Hematopoietic multipotent progenitor cell treated with erythropoietin and hydrocortisone succinate and interleukin-3 and kit ligand, for 6 days (in vitro differentiated cells): Measurements from ENCODE around the gene RABGEF1.
"Not testable (repeated sequence)": the region's sequence is repeated elsewhere in the genome, so short reads cannot be mapped to it uniquely, and the experiment has no call there.

Experiments
- DNase-seq: peaks from one replicate; pipeline ENCODE4 v3.0.0-alpha.2; 2015

RABGEF1 gene

DNA sequence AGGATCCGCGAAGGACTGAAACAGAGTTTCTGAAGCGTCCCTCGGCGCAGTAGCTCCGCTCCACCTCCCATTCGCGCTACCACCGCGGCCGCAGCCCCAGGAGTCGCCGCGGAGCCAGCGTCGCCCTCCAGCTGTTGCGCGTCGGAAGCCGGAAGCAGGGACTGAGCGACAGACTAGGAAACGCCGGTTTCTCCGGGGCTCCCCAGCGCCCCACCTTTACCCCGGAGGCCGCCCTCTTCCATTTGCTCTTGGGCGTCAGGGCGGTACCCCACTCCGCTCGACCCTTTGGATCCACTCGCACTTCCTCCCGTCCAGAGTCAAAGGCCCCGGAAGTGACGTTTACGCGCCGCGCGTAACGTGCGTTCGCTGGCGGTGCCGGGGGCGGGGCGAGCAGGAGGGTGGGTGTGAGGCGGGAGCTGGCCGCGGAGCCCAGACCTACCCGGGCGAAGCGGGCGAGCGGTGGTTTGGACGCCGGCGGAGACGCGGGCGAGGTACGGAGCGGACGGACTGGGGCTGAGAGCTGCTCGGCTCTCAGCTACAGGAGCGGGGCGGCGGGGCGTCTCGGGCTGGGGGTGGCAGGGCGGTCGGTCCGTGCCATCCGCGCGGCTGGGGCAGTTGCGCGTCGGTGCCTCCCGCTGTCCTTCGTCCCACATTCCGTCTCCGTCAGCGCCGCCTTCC lies at the start of gene RABGEF1:
RABGEF1 (plus strand) TSS at position 432 of the 678 bp plus-strand sequence. CDS start 31,167 bp downstream, outside the sequence.
- DNase-seq: peak; percentile 99

DNA sequence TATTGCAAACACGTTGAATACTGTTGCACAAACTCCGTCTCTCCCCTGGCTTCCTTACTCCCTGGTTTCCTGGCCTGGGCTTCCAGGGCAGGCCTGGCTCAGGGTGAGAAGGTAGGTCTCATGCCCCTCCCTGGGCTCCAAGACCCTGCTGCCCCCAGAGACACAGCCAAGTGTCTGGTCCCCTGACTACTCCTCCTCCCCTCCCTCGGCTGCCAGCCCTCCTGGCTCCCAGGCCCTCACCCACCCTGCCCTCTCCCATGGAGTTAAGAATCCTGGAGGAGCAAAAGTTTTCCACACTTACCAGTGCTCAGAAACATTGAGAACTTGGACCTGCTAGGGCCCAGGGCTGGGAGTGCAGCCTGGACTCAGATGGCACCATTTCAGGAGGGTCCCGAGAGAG lies 47.2 kb upstream of the RABGEF1 start:
- DNase-seq: no peak

DNA sequence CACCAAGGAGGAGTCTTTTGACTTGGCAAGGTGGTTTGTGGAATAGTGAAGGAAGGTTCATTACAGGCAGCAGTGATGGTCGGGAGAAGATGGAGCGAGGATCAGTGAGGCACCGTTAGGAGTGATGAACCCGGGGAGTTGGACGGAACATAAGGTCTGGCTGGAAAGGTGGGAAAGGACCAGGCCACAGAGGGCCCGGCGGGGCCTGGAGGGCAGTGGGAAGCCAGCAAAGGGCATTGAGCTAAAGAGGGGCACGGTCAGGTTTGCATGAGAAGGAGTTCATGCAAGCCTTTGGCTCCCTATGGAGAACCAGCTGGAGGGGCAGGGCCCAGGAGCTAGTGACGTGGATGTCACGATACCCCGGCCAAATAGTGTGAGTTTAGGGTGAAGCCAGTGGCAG lies 46.2 kb upstream of the RABGEF1 start:
- DNase-seq: no peak

DNA sequence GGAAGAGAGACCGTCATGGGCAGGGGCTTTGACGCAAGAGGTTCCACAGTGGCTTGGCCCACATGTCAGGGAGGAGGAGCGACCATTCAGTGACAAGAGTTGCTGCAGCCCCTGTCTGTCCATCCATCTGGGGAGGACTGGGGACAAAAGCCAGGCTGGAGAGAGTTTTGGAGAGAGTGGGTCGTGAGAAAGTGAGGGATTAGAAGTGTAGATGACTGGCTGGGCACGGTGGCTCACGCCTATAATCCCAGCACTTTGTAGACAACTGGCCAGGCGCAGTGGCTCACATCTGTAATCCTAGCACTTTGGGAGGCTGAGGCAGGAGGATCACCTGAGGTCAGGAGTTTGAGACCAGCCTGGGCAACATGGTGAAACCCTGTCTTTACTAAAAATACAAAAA lies 45.1 kb upstream of the RABGEF1 start:
- not testable (repeated sequence) for DNase-seq

DNA sequence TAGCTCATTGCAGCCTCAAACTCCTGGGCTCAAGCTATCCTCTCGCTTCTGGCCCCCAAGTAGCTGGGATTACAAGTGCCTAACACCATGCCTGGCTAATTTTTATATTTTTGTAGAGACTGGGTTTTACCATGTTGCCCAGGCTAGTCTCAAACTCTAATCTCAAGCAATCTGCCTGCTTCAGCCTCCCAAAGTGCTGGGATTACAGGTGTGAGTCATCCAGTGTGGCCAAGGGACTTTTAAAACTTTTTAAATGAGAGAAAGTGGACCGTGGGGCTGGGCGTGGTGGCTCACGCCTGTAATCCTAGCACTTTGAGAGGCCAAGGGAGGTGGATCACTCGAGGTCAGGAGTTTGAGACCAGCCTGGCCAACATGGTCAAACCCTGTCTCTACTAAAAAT lies 44.4 kb upstream of the RABGEF1 start:
- not testable (repeated sequence) for DNase-seq

DNA sequence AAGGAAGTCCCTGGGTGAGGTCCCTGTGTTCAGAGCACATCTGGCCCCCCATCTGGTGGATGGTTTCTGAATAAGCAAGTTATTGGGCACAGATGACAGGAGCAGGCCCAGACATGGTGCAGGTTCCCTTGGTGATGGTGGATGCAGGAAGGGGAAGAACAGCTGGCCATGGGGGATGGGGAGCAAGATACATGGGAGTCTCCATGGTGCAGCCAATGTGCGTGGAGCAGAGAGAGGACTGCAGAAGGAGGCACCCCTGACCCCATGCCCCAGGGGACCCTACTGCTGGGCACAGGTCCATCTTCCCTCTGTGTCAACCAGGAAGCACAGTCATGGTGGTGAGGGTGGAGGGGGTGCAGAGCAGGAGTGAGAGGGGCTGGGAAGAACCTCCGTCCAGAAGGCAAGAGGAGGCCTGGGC lies 43.8 kb upstream of the RABGEF1 start:
- peak; percentile 22 for DNase-seq

DNA sequence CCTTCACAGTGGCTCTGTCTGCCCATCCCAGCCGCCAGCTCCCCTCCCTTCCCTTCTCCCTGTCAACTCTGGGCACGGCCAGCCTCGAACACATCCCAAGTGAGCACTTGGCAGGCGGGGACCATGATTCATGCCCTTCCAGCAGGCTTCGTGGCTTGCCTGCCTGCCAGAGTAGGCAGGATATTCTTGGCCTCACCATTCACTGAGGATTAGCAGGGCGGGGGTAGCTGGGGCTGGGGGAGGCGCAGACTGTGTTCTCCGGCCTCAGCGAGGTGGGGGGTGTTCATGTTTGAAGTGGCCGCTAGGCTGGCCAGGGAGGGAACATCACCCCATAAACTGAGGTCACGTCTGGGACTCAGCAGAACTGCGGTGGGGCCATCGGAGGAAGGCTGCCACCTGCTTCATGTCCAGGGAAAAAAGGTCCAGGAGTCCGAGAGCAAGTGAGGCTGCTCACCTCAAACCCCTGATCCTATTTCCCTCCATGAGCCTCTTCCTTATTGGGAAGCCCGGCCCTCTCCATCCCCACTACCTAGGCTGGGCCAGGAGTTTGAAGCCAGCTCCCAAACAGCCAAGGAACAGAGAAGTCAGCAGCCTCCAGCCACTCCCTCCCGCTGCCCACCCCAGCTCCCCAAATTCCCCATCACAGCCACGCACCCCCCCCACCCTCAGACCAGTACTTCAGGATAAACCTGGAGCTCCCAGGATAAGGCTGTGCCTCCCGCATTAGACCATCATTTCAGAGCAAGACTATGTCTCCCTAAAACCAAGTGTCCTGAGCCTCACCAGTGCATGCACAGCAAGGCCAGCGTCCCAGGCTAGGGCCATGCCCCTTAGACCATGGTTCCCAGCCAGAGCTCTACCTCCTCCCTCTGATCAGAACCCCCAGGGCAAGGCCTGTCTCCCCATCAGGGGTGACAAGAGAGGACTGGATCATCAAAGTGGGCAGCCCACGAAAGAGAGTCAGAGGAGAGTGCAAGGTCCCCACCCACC lies 42.8 kb upstream of the RABGEF1 start:
- DNase-seq: no peak

DNA sequence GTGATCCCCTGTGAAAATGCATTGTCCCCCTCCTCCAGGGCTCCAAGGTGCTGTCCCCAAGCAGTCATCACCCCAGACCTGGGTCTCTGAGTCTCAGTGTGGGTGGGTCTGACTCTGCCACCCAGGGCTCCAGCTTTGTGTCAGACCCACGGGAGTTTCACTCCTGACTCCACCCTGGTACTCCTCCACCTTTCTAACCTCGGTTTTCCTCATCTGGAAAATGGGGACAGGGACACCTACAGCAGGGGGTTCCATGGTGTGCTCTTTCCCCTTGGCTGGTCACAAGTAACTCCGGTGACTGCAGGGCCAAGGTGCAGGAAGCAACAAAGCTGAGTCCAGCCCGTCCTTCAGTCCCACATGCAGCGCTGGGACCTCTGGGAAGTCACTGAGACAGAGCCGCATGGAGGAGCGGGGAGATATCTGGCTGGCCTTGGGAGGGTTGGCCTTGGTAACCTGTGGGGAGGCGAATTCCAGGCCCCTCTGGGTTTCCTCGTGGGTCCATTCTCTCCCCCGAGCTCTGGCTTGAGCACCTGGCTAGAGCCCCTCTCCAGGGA lies 41.8 kb upstream of the RABGEF1 start:
- no peak for DNase-seq

DNA sequence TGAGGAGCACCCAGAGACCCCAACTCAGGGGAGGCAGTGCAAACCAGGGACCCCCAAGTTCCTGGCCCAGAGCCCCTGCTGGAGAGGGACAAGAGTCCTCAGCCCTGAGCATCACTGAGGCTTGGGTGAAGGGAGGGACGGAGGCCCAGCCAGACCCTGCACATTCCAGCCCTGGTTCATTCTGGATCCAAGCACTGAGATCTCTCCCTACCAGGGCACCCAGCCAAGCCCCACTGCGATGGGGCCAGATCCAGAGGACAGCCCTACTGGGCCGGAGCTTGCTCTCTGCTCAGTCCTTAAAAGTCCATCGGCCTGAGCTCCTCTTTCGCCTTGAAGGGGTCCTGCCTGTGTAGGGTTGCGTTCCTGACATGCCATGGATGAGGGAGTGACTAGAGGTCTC lies 40.5 kb upstream of the RABGEF1 start:
- no peak for DNase-seq

DNA sequence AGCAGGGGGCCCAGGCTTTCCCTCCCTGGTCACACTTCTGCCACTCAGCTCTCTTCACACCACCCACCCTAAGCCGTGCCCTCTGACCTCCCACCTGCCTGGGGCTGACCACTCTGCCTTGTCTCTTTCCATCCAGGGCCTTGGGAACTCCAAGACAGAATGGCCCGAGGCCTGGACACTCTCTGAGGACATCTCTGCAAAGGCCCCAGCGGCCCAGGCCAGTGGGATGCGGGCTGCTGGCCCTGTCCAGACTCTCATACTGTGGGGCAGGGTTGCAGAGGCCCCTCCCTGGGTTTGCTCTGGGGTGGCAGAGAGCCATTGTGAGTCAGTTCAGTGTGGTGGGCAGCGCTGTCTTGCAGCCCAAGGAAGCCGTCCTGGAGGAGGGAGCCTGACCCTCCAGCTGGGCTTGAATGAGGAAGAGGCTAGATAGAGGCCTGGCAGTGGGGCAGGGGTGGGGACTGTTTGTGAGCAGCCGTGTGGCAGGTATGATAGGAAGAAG lies 39.9 kb upstream of the RABGEF1 start:
- no peak for DNase-seq

DNA sequence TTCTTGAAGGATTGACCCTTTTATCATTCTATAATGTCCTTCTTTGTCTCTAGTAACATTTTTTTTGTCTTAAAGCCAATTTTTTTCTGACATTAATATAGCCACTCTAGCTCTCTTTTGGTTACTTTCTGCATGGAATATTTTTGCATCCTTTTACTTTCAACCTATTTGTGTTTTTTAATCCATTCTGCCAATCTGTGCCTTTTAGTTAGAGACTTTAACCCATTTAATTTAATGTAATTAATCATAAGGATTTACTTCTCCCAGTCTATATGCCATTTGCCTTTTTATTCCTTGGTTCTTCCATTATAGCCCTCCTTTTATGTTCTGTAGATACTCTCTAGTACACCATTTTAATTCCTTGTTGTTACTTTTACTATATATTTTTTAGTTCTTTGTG lies 32.7 kb upstream of the RABGEF1 start:
- no peak for DNase-seq

DNA sequence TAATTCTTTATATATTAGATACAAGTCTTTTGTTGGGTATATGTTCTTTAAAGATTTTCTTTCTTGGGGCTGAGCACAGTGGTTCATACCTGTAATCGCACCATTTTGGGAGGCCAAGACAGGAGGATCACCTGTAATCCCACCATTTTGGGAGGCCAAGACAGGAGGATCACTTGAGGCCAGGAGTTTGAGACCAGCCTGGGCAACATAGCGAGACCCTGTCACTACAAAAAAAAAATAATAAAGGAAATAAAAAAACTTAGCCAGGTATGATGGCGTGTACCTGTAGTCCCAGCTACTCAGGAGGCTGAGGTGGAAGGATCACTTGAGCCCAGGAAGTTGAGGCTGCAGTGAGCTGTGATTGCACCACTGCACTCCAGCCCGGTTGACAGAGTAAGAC lies 29.8 kb upstream of the RABGEF1 start:
- not testable (repeated sequence) for DNase-seq

DNA sequence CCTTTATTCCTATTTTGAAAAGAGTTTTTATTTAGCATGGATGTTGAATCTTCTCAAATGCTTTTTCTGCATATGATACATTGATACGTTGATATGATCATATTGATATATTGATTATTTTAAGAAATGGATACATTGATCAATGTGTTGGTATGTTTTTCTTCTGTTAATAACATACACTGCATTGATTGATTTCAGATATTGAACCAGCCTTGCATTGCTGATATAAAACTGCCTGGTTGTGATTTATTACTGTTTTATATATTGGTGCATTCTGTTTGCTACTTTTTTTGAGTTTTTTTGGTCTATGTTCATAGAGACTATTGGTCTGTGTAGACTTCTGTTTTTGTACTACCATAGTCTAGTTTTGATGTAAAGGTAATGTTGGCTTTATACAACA lies 26.8 kb upstream of the RABGEF1 start:
- DNase-seq: no peak

DNA sequence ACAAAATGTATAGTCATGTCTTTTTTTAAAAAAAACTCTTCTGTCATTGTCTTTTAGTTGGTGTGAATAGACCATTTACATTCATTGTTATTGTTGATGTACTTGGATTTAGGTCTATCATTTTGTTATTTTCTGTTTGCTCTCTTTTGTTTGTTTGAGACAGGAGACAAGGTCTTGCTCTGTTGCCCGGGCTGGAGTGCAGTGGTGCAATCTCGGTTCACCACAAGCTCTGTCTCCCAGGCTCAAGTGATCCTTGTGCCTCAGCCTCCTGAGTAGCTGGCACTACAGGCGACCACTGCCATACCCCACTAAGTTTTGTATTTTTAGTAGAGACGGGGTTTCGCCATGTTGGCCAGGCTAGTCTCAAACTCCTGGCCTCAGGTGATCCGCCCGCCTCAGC lies 23.9 kb upstream of the RABGEF1 start:
- not testable (repeated sequence) for DNase-seq

DNA sequence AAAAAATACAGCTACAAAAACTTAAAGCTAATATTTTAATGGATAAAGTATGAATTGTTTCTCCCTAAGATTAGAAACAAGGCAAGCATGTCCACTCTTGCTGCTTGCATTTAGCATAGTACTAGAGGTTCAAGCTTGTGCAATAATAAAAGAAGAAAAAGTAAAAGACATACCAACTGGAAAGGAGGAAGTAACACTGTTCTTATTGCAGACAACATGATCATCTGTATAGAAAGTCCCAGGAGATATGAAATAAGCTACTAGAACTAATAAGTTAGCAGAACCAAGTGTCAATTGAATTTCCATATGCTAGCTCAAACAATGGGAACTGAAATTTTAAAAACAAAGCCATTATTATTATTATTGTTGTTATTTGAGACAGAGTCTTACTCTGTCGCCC lies 20.0 kb upstream of the RABGEF1 start:
- peak; percentile 34 for DNase-seq

DNA sequence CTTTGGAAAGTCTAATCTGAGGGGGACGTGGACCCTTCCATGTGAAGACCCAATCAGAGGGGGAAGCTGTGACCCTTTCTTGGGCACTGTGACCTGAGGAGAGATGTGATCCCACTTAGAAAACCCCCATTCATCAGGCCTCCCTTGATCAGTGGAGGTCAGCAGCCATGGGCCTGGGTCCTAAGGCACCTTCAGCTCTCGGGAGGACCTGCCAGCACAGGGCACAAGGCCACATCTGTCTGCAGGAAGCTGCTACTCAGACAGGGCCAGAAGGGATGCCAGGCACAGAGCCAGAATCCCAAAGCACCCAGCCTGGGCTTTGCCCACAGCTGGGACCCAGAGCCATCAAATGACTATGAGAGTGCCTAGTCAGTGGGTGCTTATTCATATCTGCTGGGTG lies 14.7 kb upstream of the RABGEF1 start:
- no peak for DNase-seq

DNA sequence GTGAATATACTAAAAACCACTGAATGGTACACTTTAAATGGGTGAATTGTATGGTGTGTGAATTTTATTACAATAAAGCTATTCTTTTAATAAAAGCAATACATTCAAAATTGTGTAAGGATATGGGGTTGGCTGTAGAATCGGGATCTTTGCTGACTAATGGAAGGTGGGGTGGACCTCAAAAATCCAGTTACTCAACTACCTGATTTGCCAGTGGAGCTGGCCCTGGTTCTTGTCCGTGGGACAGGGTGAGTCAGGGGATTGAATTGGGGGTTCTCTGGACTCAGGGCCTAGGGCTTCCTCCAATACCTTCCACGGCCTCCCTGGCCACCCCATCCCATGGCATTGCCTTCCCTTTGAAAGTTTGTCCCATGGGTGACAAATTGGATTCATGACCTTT lies 13.5 kb upstream of the RABGEF1 start:
- no peak for DNase-seq

DNA sequence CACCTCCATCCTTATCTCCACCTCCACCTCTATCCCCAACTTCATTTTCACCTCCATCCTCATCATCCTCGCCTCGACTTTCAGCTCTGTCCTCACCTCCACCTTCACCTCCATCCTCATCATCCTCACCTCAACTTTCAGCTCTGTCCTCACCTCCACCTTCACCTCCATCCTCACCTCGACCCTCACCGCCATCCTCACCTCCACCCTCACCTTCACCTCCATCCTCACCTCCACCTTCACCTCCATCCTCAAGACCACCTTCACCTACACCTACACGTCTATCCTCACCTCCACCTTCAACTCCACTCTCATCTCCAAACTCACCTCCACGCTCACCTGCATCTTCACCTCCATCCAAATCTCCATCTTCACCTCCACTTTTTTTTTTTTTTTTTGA lies 12.0 kb upstream of the RABGEF1 start:
- no peak for DNase-seq

DNA sequence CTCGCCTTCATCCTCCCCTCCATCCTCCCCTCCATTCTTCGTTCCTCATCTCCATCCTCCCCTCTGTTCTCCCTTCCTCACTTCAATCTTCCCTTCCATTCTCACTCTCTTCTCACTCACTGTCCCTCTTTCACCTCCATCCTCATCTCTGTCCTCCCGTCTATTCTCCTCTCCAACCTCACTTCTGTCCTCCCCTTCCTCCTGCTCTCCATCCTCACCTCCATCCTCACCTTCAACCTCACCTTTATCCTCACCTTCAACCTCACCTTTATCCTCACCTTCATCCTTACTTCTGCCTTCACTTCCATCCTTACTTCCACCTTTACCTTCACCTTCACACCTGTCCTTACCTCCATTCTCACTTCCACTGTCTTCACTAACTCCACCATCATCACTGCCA lies 11.3 kb upstream of the RABGEF1 start:
- no peak for DNase-seq

DNA sequence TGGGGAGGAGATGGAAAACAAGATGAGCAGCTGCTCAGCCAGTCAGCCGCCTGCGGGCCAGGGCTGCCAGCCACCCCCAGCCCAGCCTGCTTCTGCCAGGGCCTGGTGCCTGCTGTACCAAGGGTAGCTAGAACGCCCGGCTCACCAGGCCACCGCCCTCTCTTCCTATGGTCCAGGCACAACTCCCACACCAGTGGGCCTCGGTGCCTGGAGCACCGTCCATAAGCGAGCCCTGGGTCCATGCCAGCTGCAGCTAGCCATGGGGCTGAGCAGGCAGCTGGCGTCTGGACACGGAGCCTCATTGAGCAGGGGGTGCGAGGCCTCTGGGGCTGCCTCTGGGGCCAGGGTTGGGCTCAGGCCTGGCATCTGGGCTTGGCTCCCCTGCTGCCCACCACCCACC lies 8.5 kb upstream of the RABGEF1 start:
- DNase-seq: no peak

DNA sequence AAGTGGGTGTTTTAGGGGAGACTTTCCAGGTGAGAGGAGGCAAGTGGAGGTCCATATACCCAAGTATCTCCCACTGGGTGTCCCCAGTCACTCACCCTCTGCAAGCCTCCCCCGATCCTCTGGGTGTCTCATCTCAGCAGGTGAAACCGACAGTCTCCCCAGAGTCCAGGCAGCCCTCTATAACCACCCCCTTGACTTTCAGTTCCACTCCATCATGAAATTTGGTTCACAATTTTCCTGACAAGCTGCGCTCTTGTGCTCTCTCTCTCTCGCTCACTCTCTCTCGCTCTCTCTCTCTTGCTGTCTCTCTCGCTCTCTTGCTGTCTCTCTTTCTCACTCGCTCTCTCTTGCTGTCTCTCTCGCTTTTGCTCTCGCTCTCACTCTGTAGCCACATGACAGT lies 8.1 kb upstream of the RABGEF1 start:
- DNase-seq: no peak

DNA sequence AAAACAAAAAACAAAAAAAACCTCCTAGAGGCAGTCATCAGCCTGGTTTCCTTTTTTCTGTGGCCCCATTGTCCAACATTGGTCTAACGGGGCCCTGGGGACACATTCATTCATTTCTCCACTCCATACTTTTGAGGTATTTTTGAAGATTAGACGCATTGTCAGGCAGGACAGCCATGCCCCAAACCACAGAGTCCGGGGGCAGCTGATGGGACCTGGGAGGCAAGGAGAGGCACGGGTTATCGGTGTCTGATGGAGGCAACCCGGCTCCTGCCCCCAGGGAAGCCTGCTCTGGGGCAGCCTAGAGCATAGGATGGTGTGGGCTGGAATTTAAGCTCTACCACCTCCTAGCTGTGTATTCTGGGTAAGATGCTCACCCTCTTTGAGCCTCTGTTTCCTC lies 6.5 kb upstream of the RABGEF1 start:
- DNase-seq: no peak

DNA sequence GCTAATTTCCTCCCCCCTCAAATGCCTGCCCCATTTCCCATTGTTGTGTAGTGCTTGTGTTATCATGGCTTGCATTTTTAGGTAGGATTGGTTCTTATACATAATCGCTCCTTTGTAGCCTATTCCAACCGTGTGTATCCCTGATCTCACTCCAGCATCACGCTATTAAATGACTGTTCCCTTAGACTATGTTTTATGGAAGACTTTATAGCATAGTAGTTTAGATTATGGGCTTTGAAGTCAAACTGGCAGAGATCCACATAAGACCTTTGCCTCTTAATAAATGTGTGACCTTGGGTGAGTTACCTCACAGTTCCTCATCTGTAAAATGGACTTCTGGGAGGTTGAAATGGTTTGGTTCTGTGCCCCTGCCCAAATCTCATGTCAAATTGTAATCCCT lies 5.4 kb upstream of the RABGEF1 start:
- no peak for DNase-seq

DNA sequence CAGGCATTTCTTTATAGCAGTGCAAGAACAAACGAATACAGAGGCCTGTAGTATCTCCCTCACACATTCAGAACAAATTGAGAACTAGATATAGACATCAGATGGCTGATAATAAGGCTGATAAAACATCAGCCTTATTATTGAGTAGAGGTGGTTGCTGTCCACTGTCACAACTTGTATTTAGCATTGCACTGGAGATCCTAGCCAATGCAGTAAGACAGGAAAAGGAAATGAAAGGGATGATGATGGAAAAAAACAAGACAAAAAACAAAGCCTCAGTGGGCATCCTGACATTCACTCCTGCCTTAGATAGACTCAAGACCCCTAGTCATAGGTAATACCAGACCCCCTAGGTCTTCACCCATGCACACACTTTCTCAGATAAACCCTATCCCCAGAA lies 4.7 kb upstream of the RABGEF1 start:
- DNase-seq: no peak
